Left ventricle myocardium inferior (tissue), 1 donor: ENCODE data around the gene CA14. TPM values are rescaled to one million over a fixed set of nuclear protein-coding genes. Genes with fewer than 3 reads are reported as not detected.

Experiments used
- DNase-seq: peaks from one replicate; pipeline ENCODE4 v3.0.0-alpha.2; 2020
- H3K27ac ChIP-seq: fragments of 200-600 bp; replicated peaks from 2 replicates; pipeline ENCODE4 v1.8.0; 2021
- H3K27me3 ChIP-seq: fragments of 200-600 bp; 2 replicates; pipeline ENCODE4 v1.8.0; 2021; ENCODE audit warnings: low read depth
- H3K36me3 ChIP-seq: fragments of 200-600 bp; 2 replicates; pipeline ENCODE4 v1.8.0; 2021
- H3K4me1 ChIP-seq: fragments of 200-600 bp; 2 replicates; pipeline ENCODE4 v1.8.0; 2021
- H3K4me3 ChIP-seq: fragments of 200-600 bp; 2 replicates; pipeline ENCODE4 v1.8.0; 2021; ENCODE audit warnings: mild to moderate bottlenecking, moderate library complexity
- H3K9me3 ChIP-seq: fragments of 200-600 bp; replicated peaks from 2 replicates; pipeline ENCODE4 v1.8.0; 2021
- intact Hi-C: fragments of 100-400 bp; cut with micrococcal nuclease; formaldehyde crosslinking; loops from one replicate; pipeline ENCODE4 v1.11.0; 2022
- total RNA-seq: library from RNA; stranded (reverse); fragmentation: NEBNext Ultra II Directional; extraction: Animal tissue kit (Norgen Biotek cat#: 25700); gene quantifications from one replicate; pipeline ENCODE4 v1.2.1, GENCODE V29; 2021
- TF ChIP-seq, protein P1 (sequence below): fragments of 200-600 bp; IDR thresholded peaks from 2 replicates; pipeline ENCODE4 v1.8.0; 2021; ENCODE audit warnings: antibody characterized with exemption, mild to moderate bottlenecking, borderline replicate concordance
- donor health status: DM: no; HTN: yes; CAD: no; lungs with severe emphysema.

The CA14 gene
- total RNA-seq, 1 donor from 2014 or later: 3.1 TPM

DNA sequence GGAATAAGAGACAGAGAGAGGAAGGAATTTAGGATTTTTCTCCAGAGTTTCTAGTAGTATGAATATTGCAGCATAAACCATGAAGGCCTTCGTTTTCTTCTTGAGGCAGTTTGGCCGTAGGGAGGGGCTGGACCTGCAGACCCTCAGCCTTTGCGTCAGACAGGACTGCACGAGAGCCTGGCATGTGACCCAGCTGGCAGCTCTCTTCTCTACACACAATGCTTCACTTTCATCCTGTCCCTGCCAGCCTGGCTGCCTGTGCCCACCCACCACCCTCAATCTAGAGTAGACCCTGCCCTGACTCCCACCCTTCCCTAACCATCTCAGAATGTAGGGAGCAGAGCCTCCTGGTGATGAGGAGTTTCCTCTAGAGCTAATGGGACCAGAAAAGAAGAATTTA lies 1.6 kb downstream of the CA14 start:
- Histone ChIP-seq H3K36me3 (peaks cover 3% of the 10 kb centered on the region), H3K9me3 (no peaks in the 10 kb centered on the region), H3K4me1 (peaks cover 41% of the 10 kb centered on the region), H3K27me3 (no peaks in the 10 kb centered on the region), H3K4me3 (peak overlapping the region; percentile 58), H3K27ac (peak overlapping the region; percentile 64)
- intact Hi-C loops: no loop called here
- no peak for DNase-seq
- TF ChIP-seq, protein P1, sequence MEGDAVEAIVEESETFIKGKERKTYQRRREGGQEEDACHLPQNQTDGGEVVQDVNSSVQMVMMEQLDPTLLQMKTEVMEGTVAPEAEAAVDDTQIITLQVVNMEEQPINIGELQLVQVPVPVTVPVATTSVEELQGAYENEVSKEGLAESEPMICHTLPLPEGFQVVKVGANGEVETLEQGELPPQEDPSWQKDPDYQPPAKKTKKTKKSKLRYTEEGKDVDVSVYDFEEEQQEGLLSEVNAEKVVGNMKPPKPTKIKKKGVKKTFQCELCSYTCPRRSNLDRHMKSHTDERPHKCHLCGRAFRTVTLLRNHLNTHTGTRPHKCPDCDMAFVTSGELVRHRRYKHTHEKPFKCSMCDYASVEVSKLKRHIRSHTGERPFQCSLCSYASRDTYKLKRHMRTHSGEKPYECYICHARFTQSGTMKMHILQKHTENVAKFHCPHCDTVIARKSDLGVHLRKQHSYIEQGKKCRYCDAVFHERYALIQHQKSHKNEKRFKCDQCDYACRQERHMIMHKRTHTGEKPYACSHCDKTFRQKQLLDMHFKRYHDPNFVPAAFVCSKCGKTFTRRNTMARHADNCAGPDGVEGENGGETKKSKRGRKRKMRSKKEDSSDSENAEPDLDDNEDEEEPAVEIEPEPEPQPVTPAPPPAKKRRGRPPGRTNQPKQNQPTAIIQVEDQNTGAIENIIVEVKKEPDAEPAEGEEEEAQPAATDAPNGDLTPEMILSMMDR: no peak

DNA sequence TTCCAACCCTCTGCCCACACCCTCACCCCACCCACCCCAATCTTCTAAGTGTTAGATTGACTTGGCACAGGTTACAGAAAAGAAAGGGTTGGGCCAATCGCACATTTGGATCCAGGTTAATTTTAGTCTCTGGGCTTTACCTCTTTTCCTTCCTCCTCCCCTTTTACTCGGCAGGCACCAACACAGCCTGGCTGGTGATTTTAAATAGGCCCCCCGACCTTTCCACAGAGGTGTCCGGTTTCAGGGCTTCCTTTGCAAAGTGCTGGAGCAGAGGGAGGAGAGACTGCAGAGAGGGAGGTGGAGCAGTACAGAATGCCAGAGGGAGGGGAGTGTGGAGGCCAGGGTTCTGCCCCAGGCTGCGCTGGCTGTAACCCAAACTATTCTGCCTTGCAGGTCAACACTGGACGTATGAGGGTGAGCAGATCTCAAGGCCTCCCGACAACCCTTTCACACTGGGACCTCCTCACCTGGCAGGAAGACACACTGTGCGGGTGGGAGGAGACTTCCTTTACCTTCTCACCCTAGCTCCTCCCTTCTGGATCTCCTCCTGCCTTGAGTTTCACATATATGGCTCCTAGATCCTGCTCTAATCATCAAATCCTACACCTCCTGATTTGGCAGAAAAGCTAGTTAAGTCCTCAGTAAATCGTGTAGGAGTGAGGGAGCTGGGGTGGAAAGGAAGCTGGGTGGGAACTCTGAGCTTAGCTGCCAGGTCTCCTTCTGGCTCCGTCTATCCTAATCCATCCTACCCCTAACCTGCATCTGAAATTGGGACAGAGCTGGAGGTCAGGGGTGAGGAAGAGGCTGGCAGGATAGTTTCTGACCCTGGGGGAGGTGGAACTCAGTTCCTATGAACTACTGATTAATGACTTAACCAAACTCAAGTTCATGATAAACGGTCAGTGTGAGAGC lies 2.4 kb downstream of the CA14 start:
- Histone ChIP-seq H3K27ac (peak overlapping the region; percentile 64), H3K27me3 (no peaks in the 10 kb centered on the region), H3K36me3 (peaks cover 11% of the 10 kb centered on the region), H3K4me3 (peak overlapping the region; percentile 58), H3K4me1 (peaks cover 41% of the 10 kb centered on the region), H3K9me3 (no peaks in the 10 kb centered on the region)
- intact Hi-C loops: no loop called here
- TF ChIP-seq, protein P1: no peak
- no peak for DNase-seq

DNA sequence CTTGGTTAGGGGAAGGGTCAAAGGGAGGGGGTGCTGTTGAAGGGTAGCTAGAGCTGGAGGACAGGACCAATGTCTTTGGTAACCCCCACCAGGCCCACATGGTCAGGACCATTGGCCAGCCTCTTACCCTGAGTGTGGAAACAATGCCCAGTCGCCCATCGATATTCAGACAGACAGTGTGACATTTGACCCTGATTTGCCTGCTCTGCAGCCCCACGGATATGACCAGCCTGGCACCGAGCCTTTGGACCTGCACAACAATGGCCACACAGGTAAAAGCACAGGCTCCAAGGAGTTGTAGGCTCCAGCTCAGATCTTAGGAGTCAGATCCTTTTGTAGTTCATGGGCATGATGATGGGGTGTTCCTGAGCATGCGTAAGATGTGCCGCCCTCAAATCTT lies 3.8 kb downstream of the CA14 start:
- no peak for DNase-seq
- Histone ChIP-seq H3K9me3 (no peaks in the 10 kb centered on the region), H3K4me1 (peaks cover 31% of the 10 kb centered on the region), H3K36me3 (peaks cover 24% of the 10 kb centered on the region), H3K27ac (no peak overlapping the region), H3K27me3 (no peaks in the 10 kb centered on the region), H3K4me3 (no peak overlapping the region)
- intact Hi-C loops: no loop called here
- TF ChIP-seq, protein P1: no peak

DNA sequence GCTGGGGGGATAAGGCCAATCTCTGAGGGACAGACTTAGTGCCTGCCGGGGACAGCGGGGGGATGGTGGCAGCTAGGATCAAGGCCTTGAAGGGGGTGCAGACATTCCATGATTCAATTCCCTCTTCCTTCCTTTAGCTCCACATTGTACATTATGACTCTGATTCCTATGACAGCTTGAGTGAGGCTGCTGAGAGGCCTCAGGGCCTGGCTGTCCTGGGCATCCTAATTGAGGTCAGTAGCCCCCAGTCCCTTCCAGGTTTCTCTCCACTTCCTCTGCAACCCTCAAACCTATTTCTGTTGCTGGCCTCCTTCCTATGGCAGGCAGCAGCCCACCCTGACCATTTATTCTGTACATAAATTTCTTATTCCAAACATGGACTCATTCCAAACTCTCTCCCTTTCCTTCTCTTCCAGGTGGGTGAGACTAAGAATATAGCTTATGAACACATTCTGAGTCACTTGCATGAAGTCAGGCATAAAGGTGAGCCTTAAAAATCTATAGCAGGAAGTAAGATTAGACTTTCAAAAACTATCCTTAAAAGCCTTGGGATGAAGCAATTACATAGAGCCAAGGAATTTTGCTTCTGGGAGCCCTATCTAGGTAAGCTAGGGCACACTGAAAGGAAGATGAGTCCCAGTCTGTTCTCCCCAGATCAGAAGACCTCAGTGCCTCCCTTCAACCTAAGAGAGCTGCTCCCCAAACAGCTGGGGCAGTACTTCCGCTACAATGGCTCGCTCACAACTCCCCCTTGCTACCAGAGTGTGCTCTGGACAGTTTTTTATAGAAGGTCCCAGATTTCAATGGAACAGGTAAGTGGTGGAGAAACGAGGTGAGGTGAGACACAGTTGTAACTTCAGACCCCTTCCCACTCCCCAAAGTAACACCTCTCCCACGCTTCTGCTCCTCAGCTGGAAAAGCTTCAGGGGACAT lies 5.1 kb downstream of the CA14 start:
- Histone ChIP-seq H3K27me3 (no peaks in the 10 kb centered on the region), H3K36me3 (peaks cover 36% of the 10 kb centered on the region), H3K27ac (no peak overlapping the region), H3K9me3 (no peaks in the 10 kb centered on the region), H3K4me1 (peaks cover 30% of the 10 kb centered on the region), H3K4me3 (no peak overlapping the region)
- no peak for DNase-seq
- TF ChIP-seq, protein P1: no peak
- intact Hi-C loops: no loop called here

DNA sequence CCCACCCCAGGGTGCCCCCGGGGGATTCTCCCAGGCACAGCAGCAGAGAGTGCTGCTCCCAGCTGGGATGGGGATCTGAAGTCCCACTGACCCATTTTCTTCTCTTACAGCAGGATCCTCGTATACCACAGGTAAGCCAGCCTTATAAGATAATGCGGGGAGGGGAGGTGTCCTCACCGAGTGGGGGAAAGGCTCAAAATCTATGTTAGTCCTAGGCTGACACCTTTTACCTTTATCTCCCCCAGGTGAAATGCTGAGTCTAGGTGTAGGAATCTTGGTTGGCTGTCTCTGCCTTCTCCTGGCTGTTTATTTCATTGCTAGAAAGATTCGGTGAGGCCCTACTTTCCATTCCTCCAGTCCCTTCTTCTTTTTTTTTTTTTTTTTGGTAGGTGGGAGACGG lies 6.0 kb downstream of the CA14 start:
- Histone ChIP-seq H3K4me3 (no peak overlapping the region), H3K36me3 (peaks cover 36% of the 10 kb centered on the region), H3K4me1 (peaks cover 37% of the 10 kb centered on the region), H3K9me3 (no peaks in the 10 kb centered on the region), H3K27ac (no peak overlapping the region), H3K27me3 (no peaks in the 10 kb centered on the region)
- intact Hi-C loops: no loop called here
- no peak for DNase-seq
- TF ChIP-seq, protein P1: no peak
